ENCODE results near the gene SUGCT. TPM values are rescaled to one million over a fixed set of nuclear protein-coding genes. Genes with fewer than 3 reads are reported as not detected.

SUGCT gene
- total and polyA plus RNA-seq, 8 donors, result 0.87 to 8.0 (median 2.9) TPM; not detected in 1

- Histone ChIP-seq H3K27me3 (no peaks in the 10 kb centered on the region), H3K4me3 (no peak overlapping the region), H3K9me3 (no peaks in the 10 kb centered on the region), H3K27ac (no peak overlapping the region), H3K36me3 (no peaks in the 10 kb centered on the region), H3K4me1 (no peaks in the 10 kb centered on the region)
- DNase-seq, result no peak
- TF ChIP-seq EP300 (IDR thresholded peaks at IDR 0.05), result no peak
- TF ChIP-seq, protein P1, sequence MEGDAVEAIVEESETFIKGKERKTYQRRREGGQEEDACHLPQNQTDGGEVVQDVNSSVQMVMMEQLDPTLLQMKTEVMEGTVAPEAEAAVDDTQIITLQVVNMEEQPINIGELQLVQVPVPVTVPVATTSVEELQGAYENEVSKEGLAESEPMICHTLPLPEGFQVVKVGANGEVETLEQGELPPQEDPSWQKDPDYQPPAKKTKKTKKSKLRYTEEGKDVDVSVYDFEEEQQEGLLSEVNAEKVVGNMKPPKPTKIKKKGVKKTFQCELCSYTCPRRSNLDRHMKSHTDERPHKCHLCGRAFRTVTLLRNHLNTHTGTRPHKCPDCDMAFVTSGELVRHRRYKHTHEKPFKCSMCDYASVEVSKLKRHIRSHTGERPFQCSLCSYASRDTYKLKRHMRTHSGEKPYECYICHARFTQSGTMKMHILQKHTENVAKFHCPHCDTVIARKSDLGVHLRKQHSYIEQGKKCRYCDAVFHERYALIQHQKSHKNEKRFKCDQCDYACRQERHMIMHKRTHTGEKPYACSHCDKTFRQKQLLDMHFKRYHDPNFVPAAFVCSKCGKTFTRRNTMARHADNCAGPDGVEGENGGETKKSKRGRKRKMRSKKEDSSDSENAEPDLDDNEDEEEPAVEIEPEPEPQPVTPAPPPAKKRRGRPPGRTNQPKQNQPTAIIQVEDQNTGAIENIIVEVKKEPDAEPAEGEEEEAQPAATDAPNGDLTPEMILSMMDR (IDR thresholded peaks at IDR 0.05), result no peak
- TF ChIP-seq POLR2A (IDR thresholded peaks at IDR 0.05), result no peak
- TF ChIP-seq POLR2AphosphoS5 (IDR thresholded peaks at IDR 0.05), result no peak
- intact Hi-C loops (cut with DNase I; ENCODE audit: low total_unique reads), result no loop called here
- 83 to 97% (median 88%) methylated on average over 7 of the region's 7 CpGs for WGBS, 5 donors
Observed at GRCh38 chr7:40643664-40644063, 508.9 kb downstream of the SUGCT start.

GRCh38 chr7:40644454-40645188 is 509.8 kb downstream of the SUGCT start:
- TF ChIP-seq POLR2A (IDR thresholded peaks at IDR 0.05) (no peak), POLR2AphosphoS5 (IDR thresholded peaks at IDR 0.05) (no peak), EP300 (IDR thresholded peaks at IDR 0.05) (no peak)
- TF ChIP-seq, protein P1 (IDR thresholded peaks at IDR 0.05), result no peak
- no peaks in the 10 kb centered on the region for H3K36me3 ChIP-seq
- peak in 1 of 2 donors; percentile 23 for DNase-seq
- 60 to 77% (median 67%) methylated on average over 11 to 15 of the region's 15 CpGs for WGBS, 5 donors
- no peak overlapping the region for H3K27ac ChIP-seq
- intact Hi-C loops (cut with DNase I; ENCODE audit: low total_unique reads), result no loop called here
- H3K4me3 ChIP-seq, result no peak overlapping the region
- no peaks in the 10 kb centered on the region for H3K27me3 ChIP-seq
- no peaks in the 10 kb centered on the region for H3K9me3 ChIP-seq
- H3K4me1 ChIP-seq, result no peaks in the 10 kb centered on the region

DNA sequence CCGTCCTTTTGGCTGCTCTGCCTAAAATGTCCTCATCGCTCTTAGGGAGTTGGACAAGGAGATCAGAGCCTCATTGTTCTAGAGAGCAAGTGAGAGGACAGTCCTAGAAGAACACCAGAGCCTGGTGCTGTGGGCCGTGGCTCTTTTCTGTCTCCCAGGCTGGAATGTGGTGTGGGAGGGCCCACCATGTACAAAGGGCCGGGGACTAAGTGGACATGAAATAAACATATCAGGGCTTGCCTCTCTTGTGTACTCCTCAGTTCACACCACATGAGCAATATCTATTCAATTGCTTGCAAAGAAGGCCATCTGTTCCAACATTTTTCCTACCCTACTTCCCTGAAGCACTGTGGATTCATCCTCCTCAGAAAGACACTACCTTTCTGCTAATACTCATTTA is 510.4 kb downstream of the SUGCT start:
- intact Hi-C loops (cut with DNase I; ENCODE audit: low total_unique reads), result no loop called here
- TF ChIP-seq POLR2AphosphoS5 (IDR thresholded peaks at IDR 0.05) (no peak), POLR2A (IDR thresholded peaks at IDR 0.05) (no peak), EP300 (IDR thresholded peaks at IDR 0.05) (no peak)
- TF ChIP-seq, protein P1 (IDR thresholded peaks at IDR 0.05), result no peak
- WGBS, 5 donors, result 77 to 95% (median 78%) methylated on average over 4 of the region's 4 CpGs
- Histone ChIP-seq H3K9me3 (no peaks in the 10 kb centered on the region), H3K4me3 (no peak overlapping the region), H3K27me3 (no peaks in the 10 kb centered on the region), H3K4me1 (no peaks in the 10 kb centered on the region), H3K27ac (no peak overlapping the region), H3K36me3 (no peaks in the 10 kb centered on the region)
- no peak for DNase-seq

DNA sequence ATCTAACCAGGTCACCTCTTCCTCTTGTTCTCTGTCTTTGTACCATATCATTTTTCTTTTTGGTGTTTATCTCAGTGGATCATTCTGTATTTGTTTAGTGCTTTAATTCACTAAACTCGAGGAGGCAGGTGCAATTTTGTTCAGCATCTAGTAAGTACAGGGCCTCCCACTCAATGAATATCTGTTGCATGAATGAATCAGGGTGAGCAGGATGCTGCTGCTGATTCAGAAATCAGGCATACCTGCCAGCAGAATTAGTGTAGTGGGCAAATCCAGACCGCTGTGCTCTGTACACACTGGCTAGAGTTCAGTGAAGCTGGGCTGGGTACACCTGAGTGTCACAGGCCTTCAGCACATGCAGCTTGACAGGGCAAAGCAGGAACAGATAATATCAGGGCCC is 511.9 kb downstream of the SUGCT start:
- H3K27ac ChIP-seq, result no peak overlapping the region
- H3K36me3 ChIP-seq, result no peaks in the 10 kb centered on the region
- no peak for DNase-seq
- WGBS, 5 donors, result 52 to 74% (median 64%) methylated on average over 2 of the region's 2 CpGs
- H3K27me3 ChIP-seq, result no peaks in the 10 kb centered on the region
- intact Hi-C loops (cut with DNase I; ENCODE audit: low total_unique reads), result no loop called here
- no peak overlapping the region for H3K4me3 ChIP-seq
- H3K9me3 ChIP-seq, result no peaks in the 10 kb centered on the region
- TF ChIP-seq POLR2A (IDR thresholded peaks at IDR 0.05) (no peak), POLR2AphosphoS5 (IDR thresholded peaks at IDR 0.05) (no peak), EP300 (IDR thresholded peaks at IDR 0.05) (no peak)
- TF ChIP-seq, protein P1 (IDR thresholded peaks at IDR 0.05), result no peak
- no peaks in the 10 kb centered on the region for H3K4me1 ChIP-seq

Data from stomach (tissue), 9 donors.